KOPT-K1 (cell line): ENCODE data around the gene IVD.

Experiments used
- H3K27ac ChIP-seq: fragments of 200-600 bp; sonication (generic); 2 replicates; pipeline ENCODE4 v1.5.1; 2016; ENCODE audit warnings: antibody characterized with exemption, mild to moderate bottlenecking, low read depth, low read length; ENCODE audit not compliant: poor library complexity, severe bottlenecking
- H3K36me3 ChIP-seq: fragments of 200-600 bp; sonication (generic); 2 replicates; pipeline ENCODE4 v1.5.1; 2017; ENCODE audit warnings: antibody characterized with exemption, mild to moderate bottlenecking, low read length, moderate library complexity; ENCODE audit not compliant: insufficient read depth
- H3K9me3 ChIP-seq: fragments of 200-600 bp; sonication (generic); 2 replicates; pipeline ENCODE4 v1.5.1; 2017; ENCODE audit warnings: antibody characterized with exemption, low read length, mild to moderate bottlenecking; ENCODE audit not compliant: insufficient read depth, poor library complexity, severe bottlenecking

The IVD gene

GRCh38 chr15:40465939-40466338 is 60.3 kb downstream of the IVD start:
- peaks cover 61% of the 10 kb centered on the region for H3K36me3 ChIP-seq
- H3K9me3 ChIP-seq, result no peaks in the 10 kb centered on the region
- no peak overlapping the region for H3K27ac ChIP-seq

GRCh38 chr15:40466426-40467260 is 61.0 kb downstream of the IVD start:
- no peak overlapping the region for H3K27ac ChIP-seq
- H3K9me3 ChIP-seq, result no peaks in the 10 kb centered on the region
- peaks cover 60% of the 10 kb centered on the region for H3K36me3 ChIP-seq

- no peaks in the 10 kb centered on the region for H3K9me3 ChIP-seq
- H3K36me3 ChIP-seq, result peaks cover 54% of the 10 kb centered on the region
- H3K27ac ChIP-seq, result no peak overlapping the region
Observed at GRCh38 chr15:40467261-40467615, 61.6 kb downstream of the IVD start.

- Histone ChIP-seq H3K36me3 (peaks cover 43% of the 10 kb centered on the region), H3K9me3 (no peaks in the 10 kb centered on the region), H3K27ac (no peak overlapping the region)
Observed at GRCh38 chr15:40468898-40469331, 63.3 kb downstream of the IVD start.

- peak overlapping the region; percentile 50 for H3K27ac ChIP-seq
- H3K9me3 ChIP-seq, result no peaks in the 10 kb centered on the region
- peaks cover 33% of the 10 kb centered on the region for H3K36me3 ChIP-seq
Observed at GRCh38 chr15:40469776-40470390, 64.3 kb downstream of the IVD start.

GRCh38 chr15:40470423-40471104 is 65.0 kb downstream of the IVD start, which contains the start of gene CHST14:
Gene CHST14 (plus strand): TSS chr15:40470984. CDS start chr15:40471214, 230 bp downstream.
- peak within 1 kb of the TSS; percentile 82 for H3K27ac ChIP-seq
- peaks cover 27% of the 10 kb centered on the region for H3K36me3 ChIP-seq

More at GRCh38 chr15:40470423-40471104, 65.0 kb downstream of the IVD start, which contains the start of gene CHST14:
- H3K9me3 ChIP-seq, result no peaks in the 10 kb centered on the region
